Fibroblast of lung (primary cell): ENCODE measurements around the gene TMEM8B. TPM values are rescaled to one million over a fixed set of nuclear protein-coding genes. Genes with fewer than 3 reads are reported as not detected.

Experiments
- DNase-seq, 2 donors: peaks; one replicate each; pipeline versions ENCODE4 v3.0.0 to v3.0.0-alpha.2; 2010; ENCODE audit warnings: low read depth in 2 of 2
- H2AFZ ChIP-seq: 2 replicates; pipeline ENCODE4 v1.5.1; 2012; ENCODE audit warnings: low read length, control low read depth, inconsistent platforms
- H3K27ac ChIP-seq: 2 replicates; pipeline ENCODE4 v1.5.1; 2011; ENCODE audit warnings: low read length, control low read depth; ENCODE audit not compliant: insufficient read depth
- H3K27me3 ChIP-seq: 2 replicates; pipeline ENCODE4 v1.5.1; 2011; ENCODE audit warnings: mild to moderate bottlenecking, low read length; ENCODE audit not compliant: control insufficient read depth, insufficient read depth
- H3K36me3 ChIP-seq: 2 replicates; pipeline ENCODE4 v1.5.1; 2011; ENCODE audit warnings: low read length; ENCODE audit not compliant: control insufficient read depth, insufficient read depth
- H3K4me1 ChIP-seq: 2 replicates; pipeline ENCODE4 v1.5.1; 2011; ENCODE audit warnings: low read length; ENCODE audit not compliant: control insufficient read depth, insufficient read depth; ENCODE audit errors: extremely low read depth
- H3K4me2 ChIP-seq: 2 replicates; pipeline ENCODE4 v1.5.1; 2011; ENCODE audit warnings: low read length, control low read depth; ENCODE audit not compliant: insufficient read depth; ENCODE audit errors: extremely low read depth
- H3K4me3 ChIP-seq, 4 experiments: fragments of 200-600 bp in 1 of 4; sonication (generic) in 1 of 4; replicated peaks in 1 of 4; 2 replicates each; pipeline ENCODE4 v1.5.1; 2011 to 2016; ENCODE audit warnings: low read length in 4 of 4, low read depth in 3 of 4, mild to moderate bottlenecking in 3 of 4, control low read depth in 2 of 4, inconsistent platforms in 1 of 4, mixed read lengths in 1 of 4; ENCODE audit not compliant: insufficient read depth in 1 of 4; ENCODE audit errors: control extremely low read depth in 1 of 4
- H3K79me2 ChIP-seq: 2 replicates; pipeline ENCODE4 v1.5.1; 2012; ENCODE audit warnings: mild to moderate bottlenecking, low read length, inconsistent platforms; ENCODE audit not compliant: control insufficient read depth, insufficient read depth
- H3K9ac ChIP-seq: 2 replicates; pipeline ENCODE4 v1.5.1; 2011; ENCODE audit warnings: mild to moderate bottlenecking, low read length, control low read depth; ENCODE audit not compliant: insufficient read depth
- H3K9me3 ChIP-seq: 2 replicates; pipeline ENCODE4 v1.5.1; 2012; ENCODE audit warnings: low read depth, low read length; ENCODE audit not compliant: control insufficient read depth, insufficient read depth
- H4K20me1 ChIP-seq: 2 replicates; pipeline ENCODE4 v1.5.1; 2011; ENCODE audit warnings: low read length; ENCODE audit not compliant: control insufficient read depth, insufficient read depth; ENCODE audit errors: extremely low read depth
- EZH2 ChIP-seq: IDR thresholded peaks from 2 replicates; pipeline ENCODE4 v1.5.1; 2012; ENCODE audit warnings: low read length, control low read depth, mild to moderate bottlenecking; ENCODE audit errors: missing control alignments
- polyA plus RNA-seq, 2 donors: library from polyadenylated mRNA; depleted of rRNA in 1 of 2; stranded (reverse) in 1 of 2; unstranded in 1 of 2; fragments of >200 nt; gene quantifications; 2 replicates each; pipeline ENCODE4 v1.2.1, GENCODE V29; 2011 to 2012; ENCODE audit warnings: missing spikeins in 1 of 2
- total RNA-seq: library from RNA; depleted of rRNA; stranded (reverse); fragments of >200 nt; gene quantifications from 2 replicates; pipeline ENCODE4 v1.2.1, GENCODE V29; 2014
- TF ChIP-seq, protein P1 (sequence below), 2 donors: IDR thresholded peaks in 1 of 2; conservative IDR thresholded peaks in 1 of 2; 1 replicate in 1 of 2; 2 replicates in 1 of 2; pipeline ENCODE4 v1.5.1; 2011 to 2012; ENCODE audit warnings: low read length in 2 of 2, control low read depth in 1 of 2, inconsistent platforms in 1 of 2, low read depth in 1 of 2, mild to moderate bottlenecking in 1 of 2

Gene TMEM8B
- total and polyA plus RNA-seq, 2 donors (not counting 1 experiment from before 2014, with no cell fraction given), result 2.7 to 3.0 TPM

DNA sequence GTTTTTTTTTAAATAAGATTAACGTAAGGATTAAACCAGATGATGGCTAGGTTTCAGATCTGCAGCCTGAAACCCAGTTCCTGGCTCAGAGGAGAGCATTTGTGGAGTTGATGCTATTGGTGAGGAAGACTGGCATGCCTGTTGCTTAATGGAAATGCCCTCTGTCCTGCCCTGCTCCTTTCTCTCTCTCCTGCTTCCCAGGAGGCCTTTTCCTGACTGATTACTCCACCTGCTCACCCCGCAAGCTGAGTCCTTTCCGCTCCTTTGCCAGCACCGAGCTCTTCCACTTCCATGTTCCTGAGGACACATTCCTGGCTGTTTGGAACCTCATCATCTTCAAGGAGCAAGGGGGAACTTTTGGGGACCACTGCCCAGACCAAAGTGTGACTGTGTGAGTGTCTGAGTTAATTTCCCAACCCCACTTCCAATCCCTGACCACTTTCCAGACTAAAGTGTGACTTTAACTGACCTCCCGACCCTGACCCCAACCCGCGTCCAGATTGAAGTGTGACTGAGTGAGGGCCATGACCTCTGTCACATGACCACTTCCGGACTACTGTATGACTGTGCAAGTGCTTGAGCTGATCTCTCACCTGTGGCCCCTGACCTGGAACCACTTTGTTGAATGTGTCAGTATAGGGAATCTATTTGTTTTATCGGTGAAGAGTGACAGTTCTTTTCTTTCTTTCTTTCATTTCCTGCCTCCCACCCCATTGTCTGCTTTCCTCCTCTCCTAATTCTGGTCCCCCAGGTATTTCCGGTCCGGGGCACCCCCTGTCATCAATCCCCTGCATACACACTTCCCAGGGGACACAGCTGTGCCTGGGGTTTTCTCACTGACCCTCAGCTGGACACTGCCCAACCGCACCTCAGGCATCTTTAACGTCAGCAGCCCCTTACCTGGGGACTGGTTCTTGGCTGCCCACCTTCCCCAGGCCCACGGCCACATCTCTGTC lies 5.5 kb downstream of the TMEM8B start:
- Histone ChIP-seq H2AFZ (no peak overlapping the region), H4K20me1 (no peaks in the 10 kb centered on the region), H3K4me3 (no peak overlapping the region), H3K9me3 (no peaks in the 10 kb centered on the region), H3K79me2 (no peaks in the 10 kb centered on the region), H3K4me1 (no peaks in the 10 kb centered on the region), H3K27ac (no peak overlapping the region), H3K36me3 (no peaks in the 10 kb centered on the region), H3K4me2 (no peak overlapping the region), H3K27me3 (no peaks in the 10 kb centered on the region), H3K9ac (no peak overlapping the region)
- no peak for DNase-seq
- TF ChIP-seq, protein P1, sequence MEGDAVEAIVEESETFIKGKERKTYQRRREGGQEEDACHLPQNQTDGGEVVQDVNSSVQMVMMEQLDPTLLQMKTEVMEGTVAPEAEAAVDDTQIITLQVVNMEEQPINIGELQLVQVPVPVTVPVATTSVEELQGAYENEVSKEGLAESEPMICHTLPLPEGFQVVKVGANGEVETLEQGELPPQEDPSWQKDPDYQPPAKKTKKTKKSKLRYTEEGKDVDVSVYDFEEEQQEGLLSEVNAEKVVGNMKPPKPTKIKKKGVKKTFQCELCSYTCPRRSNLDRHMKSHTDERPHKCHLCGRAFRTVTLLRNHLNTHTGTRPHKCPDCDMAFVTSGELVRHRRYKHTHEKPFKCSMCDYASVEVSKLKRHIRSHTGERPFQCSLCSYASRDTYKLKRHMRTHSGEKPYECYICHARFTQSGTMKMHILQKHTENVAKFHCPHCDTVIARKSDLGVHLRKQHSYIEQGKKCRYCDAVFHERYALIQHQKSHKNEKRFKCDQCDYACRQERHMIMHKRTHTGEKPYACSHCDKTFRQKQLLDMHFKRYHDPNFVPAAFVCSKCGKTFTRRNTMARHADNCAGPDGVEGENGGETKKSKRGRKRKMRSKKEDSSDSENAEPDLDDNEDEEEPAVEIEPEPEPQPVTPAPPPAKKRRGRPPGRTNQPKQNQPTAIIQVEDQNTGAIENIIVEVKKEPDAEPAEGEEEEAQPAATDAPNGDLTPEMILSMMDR (conservative IDR thresholded peaks at IDR 0.05 in 1 of 2, IDR thresholded peaks at IDR 0.05 in 1 of 2; ENCODE audit: low read depth in 1 of 2, low read length in 2 of 2), result no peak
- no peak for TF ChIP-seq EZH2

GRCh38 chr9:35835216-35835632 lies 6.2 kb downstream of the TMEM8B start:
- no peak for DNase-seq
- Histone ChIP-seq H3K9me3 (no peaks in the 10 kb centered on the region), H3K27ac (no peak overlapping the region), H3K79me2 (no peaks in the 10 kb centered on the region), H4K20me1 (no peaks in the 10 kb centered on the region), H3K9ac (no peak overlapping the region), H3K4me2 (no peak overlapping the region), H3K36me3 (no peaks in the 10 kb centered on the region), H3K4me3 (no peak overlapping the region), H3K4me1 (no peaks in the 10 kb centered on the region), H3K27me3 (no peaks in the 10 kb centered on the region), H2AFZ (no peak overlapping the region)
- TF ChIP-seq, protein P1 (conservative IDR thresholded peaks at IDR 0.05 in 1 of 2, IDR thresholded peaks at IDR 0.05 in 1 of 2; ENCODE audit: low read depth in 1 of 2, low read length in 2 of 2), result peak in 1 of 2 donors; percentile 34
- no peak for TF ChIP-seq EZH2

GRCh38 chr9:35835766-35836165 lies 6.7 kb downstream of the TMEM8B start:
- no peaks in the 10 kb centered on the region for H3K9me3 ChIP-seq
- no peak overlapping the region for H3K4me2 ChIP-seq
- H3K36me3 ChIP-seq, result no peaks in the 10 kb centered on the region
- no peak overlapping the region for H2AFZ ChIP-seq
- H3K4me3 ChIP-seq, result no peak overlapping the region
- no peaks in the 10 kb centered on the region for H3K79me2 ChIP-seq
- TF ChIP-seq, protein P1 (conservative IDR thresholded peaks at IDR 0.05 in 1 of 2, IDR thresholded peaks at IDR 0.05 in 1 of 2; ENCODE audit: low read depth in 1 of 2, low read length in 2 of 2), result no peak
- no peak for TF ChIP-seq EZH2
- no peaks in the 10 kb centered on the region for H3K27me3 ChIP-seq
- no peak for DNase-seq
- no peaks in the 10 kb centered on the region for H4K20me1 ChIP-seq
- H3K9ac ChIP-seq, result no peak overlapping the region
- H3K4me1 ChIP-seq, result no peaks in the 10 kb centered on the region
- H3K27ac ChIP-seq, result no peak overlapping the region
